ENCODE measurements around the gene TSPYL6. TPM values are rescaled to one million over a fixed set of nuclear protein-coding genes. Genes with fewer than 3 reads are reported as not detected.

The TSPYL6 gene
- total and polyA plus RNA-seq, 2 of the 8 experiments (the other 6 are each of a cell fraction or from before 2014, with no cell fraction given), result not detected

DNA sequence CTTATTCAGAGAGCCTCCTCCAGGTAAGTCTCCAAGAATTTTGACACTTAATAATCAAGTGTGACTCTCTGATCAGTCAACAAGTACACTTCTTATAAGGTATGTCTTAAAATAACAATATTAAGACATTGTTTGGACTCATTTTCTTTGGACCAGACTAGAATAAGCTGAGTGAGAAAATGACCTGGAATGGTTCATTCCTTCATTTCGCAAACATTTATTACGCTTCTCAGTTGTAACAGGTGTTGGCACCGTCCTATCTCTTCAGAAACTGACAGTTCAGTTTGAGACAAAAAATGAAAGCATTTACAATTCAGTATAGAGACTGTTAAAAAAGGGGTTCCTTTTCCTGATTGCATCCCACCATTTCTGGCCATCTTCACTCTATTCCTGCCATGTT lies 46.6 kb downstream of the TSPYL6 start:
- ChIA-PET CTCF (ENCODE audit: partially characterized antibody) (interaction anchor here (1.6 kb wide), 1 partner anchor 23 kb away, joined by 3 read pairs; no protein-coding TSS in a partner anchor), POLR2A (ENCODE audit: partially characterized antibody) (no interaction called here)
- Histone ChIP-seq H2AFZ (ENCODE audit: low read length) (no peak overlapping the region), H3K56ac (replicated peaks; ENCODE audit: insufficient read length, low read depth, low read length) (no peak overlapping the region), H4K5ac (ENCODE audit: insufficient read length, low read depth, low read length) (no peak overlapping the region), H3K27ac (ENCODE audit: low read depth, low read length) (no peak overlapping the region), H3K18ac (ENCODE audit: extremely low read depth, low read length) (no peak overlapping the region), H2BK20ac (ENCODE audit: low read length) (no peak overlapping the region), H3K79me2 (ENCODE audit: control insufficient read depth in 1 of 2, insufficient read depth in 2 of 2, low read length in 2 of 2) (no peaks in the 10 kb centered on the region), H3K23ac (ENCODE audit: insufficient read length) (no peak overlapping the region), H2BK5ac (ENCODE audit: low read depth, low read length) (no peak overlapping the region), H4K8ac (ENCODE audit: extremely low read depth, insufficient read depth, low read length) (no peak overlapping the region), H3K4me1 (replicated peaks in 1 of 4; ENCODE audit: control insufficient read depth in 3 of 4, insufficient read depth in 4 of 4, low read length in 3 of 4) (peaks cover 0 to 3% (median 0%) of the 10 kb centered on the region in 4 experiments; a peak in 2 of 7 replicates), H3K79me1 (ENCODE audit: low read depth, low read length) (no peaks in the 10 kb centered on the region), H4K20me1 (replicated peaks in 1 of 2; ENCODE audit: control insufficient read depth in 1 of 2, insufficient read depth in 2 of 2, low read length in 2 of 2) (no peaks in the 10 kb centered on the region), H4K91ac (replicated peaks; ENCODE audit: insufficient read length, low read length) (no peak overlapping the region), H3K4me2 (ENCODE audit: insufficient read depth in 1 of 2, low read depth in 2 of 2, low read length in 2 of 2) (no peak overlapping the region), H3K36me3 (ENCODE audit: control insufficient read depth in 2 of 4, insufficient read depth in 4 of 4, low read length in 3 of 4) (no peaks in the 10 kb centered on the region), H3K9me3 (ENCODE audit: insufficient read depth in 2 of 2, low read depth in 1 of 2, low read length in 1 of 2) (no peaks in the 10 kb centered on the region), H3K23me2 (ENCODE audit: low read depth, low read length) (no peaks in the 10 kb centered on the region), H3K14ac (ENCODE audit: insufficient read length) (no peak overlapping the region), H2AK5ac (ENCODE audit: low read depth, low read length) (no peak overlapping the region), H3K4ac (replicated peaks; ENCODE audit: insufficient read length, low read depth, low read length) (no peak overlapping the region), H2BK12ac (ENCODE audit: low read depth, low read length) (no peak overlapping the region), H3K9ac (replicated peaks in 1 of 4; ENCODE audit: extremely low read depth in 1 of 4, low read depth in 3 of 4, low read length in 3 of 4) (no peak overlapping the region), H3K4me3 (ENCODE audit: extremely low read depth in 1 of 4, insufficient read depth in 2 of 4, low read depth in 3 of 4, low read length in 4 of 4) (no peak overlapping the region), H2BK15ac (ENCODE audit: low read length) (no peak overlapping the region), H3K27me3 (replicated peaks in 1 of 4; ENCODE audit: control insufficient read depth in 3 of 4, extremely low read depth in 1 of 4, insufficient read depth in 3 of 4, low read length in 3 of 4) (no peaks in the 10 kb centered on the region), H2BK120ac (replicated peaks; ENCODE audit: low read depth, low read length) (no peak overlapping the region)
- no peak for FAIRE-seq
- WGBS, 2 experiments (ENCODE audit: extremely low coverage in 1 of 2, insufficient coverage in 1 of 2, insufficient read length in 1 of 2, insufficient replicate concordance in 2 of 2, low coverage in 1 of 2, low lambda C conversion rate in 2 of 2, missing lambda C conversion rate in 1 of 2), result 89% methylated on average over 3 of the region's 3 CpGs; no CpG with 5 or more reads in 1 of the 2 experiments
- DNase-seq (ENCODE audit: low read depth in 1 of 2, low spot score in 2 of 2), result no peak
- TF ChIP-seq SP2 (IDR thresholded peaks at IDR 0.05; ENCODE audit: low read length) (no peak), USF2 (IDR thresholded peaks at IDR 0.05; ENCODE audit: low read length) (no peak), ASH2L (IDR thresholded peaks at IDR 0.05; ENCODE audit: low read length) (no peak), HDAC2 (IDR thresholded peaks at IDR 0.05; ENCODE audit: borderline replicate concordance in 1 of 2, low read depth in 2 of 2, low read length in 2 of 2) (no peak), JUND (IDR thresholded peaks at IDR 0.05; ENCODE audit: low read length) (no peak), BACH1 (IDR thresholded peaks at IDR 0.05; ENCODE audit: low read length) (no peak), CTBP2 (IDR thresholded peaks at IDR 0.05; ENCODE audit: borderline replicate concordance, insufficient read depth, insufficient read length, low read length) (no peak), CREB1 (IDR thresholded peaks at IDR 0.05) (no peak), RNF2 (IDR thresholded peaks at IDR 0.05; ENCODE audit: borderline replicate concordance, low read depth, low read length, missing control alignments, poor library complexity, severe bottlenecking) (no peak), RBBP5 (IDR thresholded peaks at IDR 0.05; ENCODE audit: borderline replicate concordance, low read depth, low read length) (no peak)
- TF ChIP-seq, protein P1, sequence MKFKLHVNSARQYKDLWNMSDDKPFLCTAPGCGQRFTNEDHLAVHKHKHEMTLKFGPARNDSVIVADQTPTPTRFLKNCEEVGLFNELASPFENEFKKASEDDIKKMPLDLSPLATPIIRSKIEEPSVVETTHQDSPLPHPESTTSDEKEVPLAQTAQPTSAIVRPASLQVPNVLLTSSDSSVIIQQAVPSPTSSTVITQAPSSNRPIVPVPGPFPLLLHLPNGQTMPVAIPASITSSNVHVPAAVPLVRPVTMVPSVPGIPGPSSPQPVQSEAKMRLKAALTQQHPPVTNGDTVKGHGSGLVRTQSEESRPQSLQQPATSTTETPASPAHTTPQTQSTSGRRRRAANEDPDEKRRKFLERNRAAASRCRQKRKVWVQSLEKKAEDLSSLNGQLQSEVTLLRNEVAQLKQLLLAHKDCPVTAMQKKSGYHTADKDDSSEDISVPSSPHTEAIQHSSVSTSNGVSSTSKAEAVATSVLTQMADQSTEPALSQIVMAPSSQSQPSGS (IDR thresholded peaks at IDR 0.05; ENCODE audit: low read length), result no peak

Measured in H1 (cell line).